ENCODE results near the gene DLG2.
"Not testable (repeated sequence)": the region's sequence is repeated elsewhere in the genome, so short reads cannot be mapped to it uniquely, and the experiment has no call there.

DLG2 gene

DNA sequence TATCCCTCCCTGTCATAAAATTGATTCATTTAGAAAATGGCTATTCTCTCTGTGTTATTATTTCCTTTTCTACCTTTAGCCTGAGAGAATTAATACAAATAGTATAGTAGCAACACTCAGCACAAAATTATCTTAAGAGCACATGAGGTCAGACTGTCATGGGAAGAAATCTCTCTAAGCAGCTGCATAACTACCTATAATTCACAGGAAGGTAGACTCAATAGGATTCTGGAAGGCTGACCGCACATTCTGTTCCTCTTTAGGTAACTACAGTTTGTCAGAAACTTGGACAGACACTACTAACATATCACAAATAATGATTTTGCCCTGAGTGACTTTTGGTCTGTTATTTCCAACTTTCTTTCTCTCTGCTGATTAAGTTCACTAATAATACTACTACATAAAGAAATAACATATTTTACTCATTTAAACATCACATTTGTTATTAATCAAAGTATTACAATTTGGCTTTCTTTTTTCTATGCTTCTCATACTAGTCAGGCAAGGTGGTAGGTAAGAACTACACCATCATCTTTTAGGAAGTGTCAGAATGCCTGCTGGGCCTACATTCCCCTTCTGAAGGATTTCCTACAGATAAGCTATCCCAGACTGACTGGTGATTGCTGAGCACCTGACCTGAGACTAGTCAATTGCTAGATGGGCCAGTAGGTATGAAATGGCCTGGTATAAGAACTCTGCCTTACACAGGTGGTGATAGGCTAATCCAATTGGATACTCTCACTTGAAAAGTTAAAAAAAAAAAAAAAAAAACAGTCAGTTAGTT lies 325.1 kb downstream of the DLG2 start:
- Histone ChIP-seq H3K9me3 (ENCODE audit: low read length) (no peaks in the 10 kb centered on the region), H2AFZ (ENCODE audit: low read depth, low read length) (no peak overlapping the region), H3K36me3 (ENCODE audit: insufficient read depth, low read length) (no peaks in the 10 kb centered on the region), H3K27me3 (ENCODE audit: insufficient read depth, low read length) (no peaks in the 10 kb centered on the region), H3K4me1 (ENCODE audit: insufficient read depth, low read length) (no peaks in the 10 kb centered on the region), H3K4me3 (ENCODE audit: low read length) (no peak overlapping the region)

DNA sequence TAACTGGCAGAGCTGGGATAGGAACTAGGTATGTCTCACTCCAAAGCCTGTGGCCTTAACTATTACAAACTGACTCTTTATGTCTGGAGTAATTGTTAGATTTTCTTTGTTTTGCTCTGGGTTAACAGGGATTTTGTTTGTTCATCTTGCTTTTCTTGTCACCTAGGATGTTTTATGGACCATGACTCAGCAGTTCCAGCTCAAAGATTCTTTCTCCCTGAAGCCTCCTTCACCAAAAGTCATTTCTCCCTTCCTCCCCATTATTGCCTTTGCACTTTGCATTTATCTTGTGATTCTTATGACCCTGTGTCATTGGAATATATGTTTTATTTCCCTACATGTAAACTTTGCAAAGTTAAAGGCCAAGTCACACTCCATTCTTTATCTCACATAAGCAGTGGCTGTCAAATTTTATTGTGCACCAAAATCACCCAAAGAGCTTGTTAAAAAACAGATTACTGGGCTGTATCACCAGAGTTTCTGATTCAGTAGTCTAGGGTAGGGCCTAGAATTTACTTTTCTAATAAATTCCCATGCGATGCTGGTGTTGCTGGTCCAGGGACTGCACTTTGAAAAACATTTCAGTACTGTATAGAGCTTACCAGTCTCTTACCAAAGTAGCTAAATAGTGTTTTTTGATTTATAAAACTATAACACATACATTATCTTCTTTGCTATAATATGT lies 327.7 kb downstream of the DLG2 start:
- Histone ChIP-seq H3K36me3 (ENCODE audit: insufficient read depth, low read length) (no peaks in the 10 kb centered on the region), H2AFZ (ENCODE audit: low read depth, low read length) (no peak overlapping the region), H3K4me1 (ENCODE audit: insufficient read depth, low read length) (no peaks in the 10 kb centered on the region), H3K9me3 (ENCODE audit: low read length) (no peaks in the 10 kb centered on the region), H3K4me3 (ENCODE audit: low read length) (no peak overlapping the region), H3K27me3 (ENCODE audit: insufficient read depth, low read length) (no peaks in the 10 kb centered on the region)

DNA sequence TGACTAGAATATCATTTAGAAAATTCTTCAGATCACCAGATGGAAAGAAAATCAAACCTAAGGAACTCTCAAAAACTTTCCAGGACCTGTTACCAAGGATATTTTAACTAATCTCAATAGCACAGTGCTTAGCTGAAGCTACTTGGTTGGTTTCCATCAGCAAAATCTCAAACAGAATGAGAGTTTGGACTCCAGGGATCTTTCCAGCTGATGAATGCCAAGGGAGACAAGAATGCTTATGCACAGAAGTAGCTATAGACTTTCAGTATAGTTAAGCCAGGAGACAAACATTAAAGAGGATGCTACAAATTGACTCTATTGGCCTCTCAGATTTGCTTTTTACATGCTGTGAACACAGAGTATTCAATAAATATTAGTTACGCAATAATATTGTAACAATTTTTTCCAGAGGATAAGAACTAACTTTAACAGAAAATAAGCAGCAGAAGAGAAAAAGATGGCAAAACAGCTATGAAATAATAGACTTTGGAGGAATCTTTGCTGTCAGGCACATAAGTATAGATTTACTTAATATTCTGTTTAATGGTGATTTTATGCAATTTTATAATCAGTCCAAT lies 331.4 kb downstream of the DLG2 start:
- Histone ChIP-seq H3K9me3 (ENCODE audit: low read length) (no peaks in the 10 kb centered on the region), H3K27me3 (ENCODE audit: insufficient read depth, low read length) (no peaks in the 10 kb centered on the region), H3K4me3 (ENCODE audit: low read length) (no peak overlapping the region), H3K36me3 (ENCODE audit: insufficient read depth, low read length) (no peaks in the 10 kb centered on the region), H3K4me1 (ENCODE audit: insufficient read depth, low read length) (no peaks in the 10 kb centered on the region), H2AFZ (ENCODE audit: low read depth, low read length) (no peak overlapping the region)

DNA sequence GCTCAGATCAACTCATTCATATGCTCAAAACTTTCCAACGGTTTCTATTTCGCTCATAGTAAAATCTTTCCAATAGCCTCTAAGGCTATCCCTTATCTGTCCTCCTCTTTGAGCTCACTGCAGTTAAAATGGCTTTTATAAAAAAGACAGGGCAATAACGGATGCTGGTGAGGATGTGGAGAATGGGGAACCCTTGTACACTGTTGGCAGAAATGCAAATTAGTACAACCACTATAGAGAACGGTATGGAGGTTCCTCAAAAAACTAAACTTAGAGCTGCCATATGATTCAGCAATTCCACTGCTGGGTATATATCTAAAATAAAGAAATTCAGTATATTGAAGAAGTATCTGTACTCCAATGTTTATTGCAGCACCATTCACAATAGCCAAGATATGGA lies 345.6 kb downstream of the DLG2 start:
- H2AFZ ChIP-seq (ENCODE audit: low read depth, low read length), result no peak overlapping the region
- no peaks in the 10 kb centered on the region for H3K27me3 ChIP-seq (ENCODE audit: insufficient read depth, low read length)
- no peaks in the 10 kb centered on the region for H3K9me3 ChIP-seq (ENCODE audit: low read length)
- no peaks in the 10 kb centered on the region for H3K36me3 ChIP-seq (ENCODE audit: insufficient read depth, low read length)
- H3K4me3 ChIP-seq (ENCODE audit: low read length), result no peak overlapping the region
- no peaks in the 10 kb centered on the region for H3K4me1 ChIP-seq (ENCODE audit: insufficient read depth, low read length)

DNA sequence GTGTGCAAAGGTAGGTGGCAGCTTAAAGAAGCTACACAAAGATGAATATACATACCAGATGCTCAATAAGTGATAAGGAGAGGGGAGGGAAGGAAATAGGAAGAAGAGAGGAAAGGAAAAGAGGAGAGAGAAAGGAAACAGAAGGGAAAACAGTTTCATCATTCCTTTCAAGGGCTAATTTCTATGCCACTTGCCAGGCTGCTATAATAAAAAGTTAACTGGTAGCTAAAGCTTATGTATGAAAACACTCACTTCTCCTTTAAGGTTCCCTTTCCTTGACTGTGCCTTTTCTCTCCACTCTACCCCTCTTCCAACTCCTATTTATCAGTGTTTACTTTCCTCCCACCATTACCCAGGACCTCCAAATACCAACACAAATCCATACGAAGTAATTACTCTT lies 347.9 kb downstream of the DLG2 start:
- Histone ChIP-seq H3K4me3 (ENCODE audit: low read length) (no peak overlapping the region), H3K27me3 (ENCODE audit: insufficient read depth, low read length) (no peaks in the 10 kb centered on the region), H3K4me1 (ENCODE audit: insufficient read depth, low read length) (no peaks in the 10 kb centered on the region), H3K9me3 (ENCODE audit: low read length) (no peaks in the 10 kb centered on the region), H3K36me3 (ENCODE audit: insufficient read depth, low read length) (no peaks in the 10 kb centered on the region), H2AFZ (ENCODE audit: low read depth, low read length) (no peak overlapping the region)

DNA sequence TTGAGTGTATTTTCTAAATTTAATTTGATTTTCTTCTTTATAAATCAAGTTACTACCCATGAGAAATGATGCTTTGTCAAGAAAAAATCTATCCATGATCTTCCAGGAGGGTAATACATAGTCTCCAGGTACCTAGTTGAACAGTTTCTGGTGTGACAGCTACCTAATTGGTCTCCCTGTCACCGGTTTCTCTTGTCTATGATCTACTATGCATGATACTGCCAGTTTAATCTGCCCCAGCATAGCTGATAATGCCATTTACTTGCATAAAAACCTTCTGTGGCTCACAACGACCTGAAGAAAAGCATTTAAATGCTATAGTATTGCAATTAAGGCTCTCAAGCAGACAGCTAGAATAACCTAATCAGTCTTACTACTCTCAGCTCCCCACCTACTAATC lies 349.5 kb downstream of the DLG2 start:
- H3K4me1 ChIP-seq (ENCODE audit: insufficient read depth, low read length), result no peaks in the 10 kb centered on the region
- H3K4me3 ChIP-seq (ENCODE audit: low read length), result no peak overlapping the region
- no peak overlapping the region for H2AFZ ChIP-seq (ENCODE audit: low read depth, low read length)
- no peaks in the 10 kb centered on the region for H3K27me3 ChIP-seq (ENCODE audit: insufficient read depth, low read length)
- H3K36me3 ChIP-seq (ENCODE audit: insufficient read depth, low read length), result no peaks in the 10 kb centered on the region
- H3K9me3 ChIP-seq (ENCODE audit: low read length), result no peaks in the 10 kb centered on the region

DNA sequence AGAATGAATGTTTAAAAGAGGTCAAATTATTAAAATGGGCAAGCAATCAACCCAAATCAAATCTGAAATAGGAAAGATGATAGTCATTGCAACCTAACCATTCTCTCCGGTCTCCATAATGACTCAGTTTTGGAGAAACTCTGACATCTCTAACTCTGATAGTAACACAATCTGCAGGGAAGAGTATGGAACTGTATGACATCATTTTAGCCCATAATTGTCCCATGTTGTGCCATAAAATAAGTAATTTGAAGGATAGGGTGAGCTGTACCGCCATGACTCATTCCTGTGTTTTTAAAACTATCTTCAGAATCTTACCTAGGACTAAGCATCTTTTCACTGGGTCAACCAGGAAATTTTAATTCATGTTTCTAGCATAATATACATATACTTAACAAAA lies 350.8 kb downstream of the DLG2 start:
- Histone ChIP-seq H3K27me3 (ENCODE audit: insufficient read depth, low read length) (no peaks in the 10 kb centered on the region), H2AFZ (ENCODE audit: low read depth, low read length) (no peak overlapping the region), H3K9me3 (ENCODE audit: low read length) (no peaks in the 10 kb centered on the region), H3K4me1 (ENCODE audit: insufficient read depth, low read length) (no peaks in the 10 kb centered on the region), H3K36me3 (ENCODE audit: insufficient read depth, low read length) (no peaks in the 10 kb centered on the region), H3K4me3 (ENCODE audit: low read length) (no peak overlapping the region)

DNA sequence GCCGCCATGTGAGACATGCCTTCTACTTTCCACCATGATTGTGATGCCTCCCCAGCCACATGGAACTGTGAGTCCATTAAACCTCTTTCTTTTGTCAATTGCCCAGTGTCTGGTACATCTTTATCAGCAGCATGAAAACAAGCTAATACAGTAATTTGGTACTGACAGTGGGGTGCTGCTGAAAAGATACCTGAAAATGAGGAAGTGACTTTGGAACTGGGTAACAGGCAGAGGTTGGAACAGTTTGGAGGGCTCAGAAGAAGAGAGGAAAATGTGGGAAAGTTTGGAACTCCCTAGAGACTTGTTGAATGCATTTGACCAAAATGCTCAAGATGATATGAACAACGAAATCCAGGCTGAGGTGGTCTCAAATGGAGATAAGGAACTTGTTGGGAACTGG lies 356.8 kb downstream of the DLG2 start:
- not testable (repeated sequence) for H2AFZ ChIP-seq (ENCODE audit: low read depth, low read length); H3K9me3 ChIP-seq (ENCODE audit: low read length); H3K4me3 ChIP-seq (ENCODE audit: low read length); H3K4me1 ChIP-seq (ENCODE audit: insufficient read depth, low read length); H3K27me3 ChIP-seq (ENCODE audit: insufficient read depth, low read length); H3K36me3 ChIP-seq (ENCODE audit: insufficient read depth, low read length)

DNA sequence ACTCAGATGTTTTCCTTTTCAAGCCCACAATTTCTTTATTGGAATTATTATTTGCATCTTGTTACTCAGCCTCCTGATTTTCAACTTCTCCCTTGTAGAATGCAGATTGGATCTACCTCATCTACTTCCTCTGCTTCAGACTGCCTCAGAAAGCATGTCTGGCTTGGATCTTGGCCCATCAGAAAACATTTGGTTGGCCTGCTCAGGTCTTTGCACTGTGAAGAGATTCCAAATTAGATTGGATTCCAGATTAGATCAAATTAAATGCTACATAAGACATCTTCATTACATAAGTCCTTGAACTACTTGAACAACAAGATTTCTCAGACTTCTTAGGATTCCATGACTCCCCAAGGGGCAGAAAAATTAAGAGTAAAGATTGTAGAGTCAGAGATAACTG lies 358.0 kb downstream of the DLG2 start:
- H3K9me3 ChIP-seq (ENCODE audit: low read length), result no peaks in the 10 kb centered on the region
- no peak overlapping the region for H3K4me3 ChIP-seq (ENCODE audit: low read length)
- no peak overlapping the region for H2AFZ ChIP-seq (ENCODE audit: low read depth, low read length)
- no peaks in the 10 kb centered on the region for H3K27me3 ChIP-seq (ENCODE audit: insufficient read depth, low read length)
- H3K4me1 ChIP-seq (ENCODE audit: insufficient read depth, low read length), result no peaks in the 10 kb centered on the region
- no peaks in the 10 kb centered on the region for H3K36me3 ChIP-seq (ENCODE audit: insufficient read depth, low read length)

DNA sequence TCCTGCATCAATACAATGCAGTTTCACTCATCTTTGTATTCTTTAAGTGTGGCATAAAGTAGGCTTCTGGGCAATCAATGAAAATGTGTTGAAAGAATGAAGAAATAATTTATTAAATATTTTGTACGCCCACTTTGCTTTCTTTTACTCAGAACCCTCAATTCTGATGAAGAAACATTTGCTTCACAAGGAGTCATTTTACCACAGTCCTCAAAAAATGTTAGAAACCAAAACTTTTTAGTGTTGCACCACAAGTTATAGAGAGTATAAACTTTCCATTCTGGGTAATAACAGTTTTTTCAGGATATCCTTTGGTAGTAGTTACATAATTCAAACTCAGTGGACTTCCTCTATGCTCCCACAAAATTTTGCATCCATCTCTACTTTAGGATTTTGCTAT lies 360.5 kb downstream of the DLG2 start:
- Histone ChIP-seq H3K9me3 (ENCODE audit: low read length) (no peaks in the 10 kb centered on the region), H2AFZ (ENCODE audit: low read depth, low read length) (no peak overlapping the region), H3K27me3 (ENCODE audit: insufficient read depth, low read length) (no peaks in the 10 kb centered on the region), H3K4me3 (ENCODE audit: low read length) (no peak overlapping the region), H3K4me1 (ENCODE audit: insufficient read depth, low read length) (no peaks in the 10 kb centered on the region), H3K36me3 (ENCODE audit: insufficient read depth, low read length) (no peaks in the 10 kb centered on the region)

DNA sequence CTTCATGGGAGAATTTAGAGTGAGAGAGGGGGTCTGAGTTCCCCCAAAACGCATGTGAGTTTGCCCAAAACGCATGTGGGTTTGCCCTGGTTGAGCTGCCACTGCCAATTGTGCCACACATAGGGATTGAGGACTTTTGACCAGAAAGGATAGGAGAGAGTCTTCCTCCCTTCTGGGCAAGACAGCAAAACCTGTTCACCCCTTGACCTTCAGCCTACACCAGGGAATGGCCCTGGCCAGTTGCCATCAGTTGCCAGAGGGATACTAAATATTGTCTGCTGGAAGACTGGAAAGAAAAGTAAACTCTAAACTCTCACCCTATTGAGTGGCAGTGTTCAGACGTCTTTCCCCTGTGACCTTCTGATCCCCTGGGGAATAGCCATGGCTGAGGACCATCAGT lies 363.8 kb downstream of the DLG2 start:
- Histone ChIP-seq H3K36me3 (ENCODE audit: insufficient read depth, low read length) (no peaks in the 10 kb centered on the region), H3K4me3 (ENCODE audit: low read length) (no peak overlapping the region), H3K27me3 (ENCODE audit: insufficient read depth, low read length) (no peaks in the 10 kb centered on the region), H2AFZ (ENCODE audit: low read depth, low read length) (no peak overlapping the region), H3K9me3 (ENCODE audit: low read length) (no peaks in the 10 kb centered on the region), H3K4me1 (ENCODE audit: insufficient read depth, low read length) (no peaks in the 10 kb centered on the region)

DNA sequence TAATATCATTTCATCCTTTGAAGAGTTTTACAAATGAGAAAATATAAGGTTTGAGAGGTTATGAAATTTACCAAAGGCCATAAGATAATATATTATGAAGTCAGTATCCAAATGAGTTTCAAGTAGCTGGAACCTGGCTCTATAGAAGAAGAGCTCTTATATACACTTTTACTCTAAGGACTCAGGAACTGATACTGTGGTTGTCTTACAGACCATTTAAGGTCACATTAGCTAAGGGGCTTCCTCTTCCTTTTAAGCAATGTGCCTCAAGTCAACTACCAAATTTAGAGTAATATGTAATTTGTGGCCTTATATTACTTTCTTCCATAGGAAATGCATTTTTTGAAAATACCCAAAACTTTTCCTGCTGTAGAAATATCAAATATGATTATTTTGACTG lies 369.3 kb downstream of the DLG2 start:
- no peak overlapping the region for H2AFZ ChIP-seq (ENCODE audit: low read depth, low read length)
- H3K9me3 ChIP-seq (ENCODE audit: low read length), result no peaks in the 10 kb centered on the region
- H3K4me1 ChIP-seq (ENCODE audit: insufficient read depth, low read length), result no peaks in the 10 kb centered on the region

DNA sequence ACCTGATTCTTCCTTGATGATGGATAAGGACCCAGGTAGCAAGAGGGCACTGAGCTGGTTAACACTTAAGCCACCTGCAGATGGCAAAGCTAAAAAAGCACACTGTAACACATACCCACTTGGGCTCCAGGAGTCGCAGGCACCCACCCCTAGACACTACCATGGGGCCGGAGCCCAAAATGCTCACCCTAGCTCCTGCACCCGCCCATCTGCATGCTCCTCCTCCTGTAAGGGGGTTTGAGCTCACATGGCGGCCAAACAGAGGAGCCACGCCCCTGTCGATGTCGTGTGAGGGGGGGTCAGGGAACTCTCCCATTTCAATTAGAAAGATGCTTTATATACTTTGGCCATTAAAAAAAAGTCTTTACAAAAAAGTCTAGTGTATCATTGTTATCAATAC lies 370.7 kb downstream of the DLG2 start:
- no peaks in the 10 kb centered on the region for H3K4me1 ChIP-seq (ENCODE audit: insufficient read depth, low read length)
- H3K27me3 ChIP-seq (ENCODE audit: insufficient read depth, low read length), result no peaks in the 10 kb centered on the region
- no peaks in the 10 kb centered on the region for H3K9me3 ChIP-seq (ENCODE audit: low read length)
- H2AFZ ChIP-seq (ENCODE audit: low read depth, low read length), result no peak overlapping the region
- no peaks in the 10 kb centered on the region for H3K36me3 ChIP-seq (ENCODE audit: insufficient read depth, low read length)
- no peak overlapping the region for H3K4me3 ChIP-seq (ENCODE audit: low read length)

More for the DNA sequence above, 369.3 kb downstream of the DLG2 start:
- H3K27me3 ChIP-seq (ENCODE audit: insufficient read depth, low read length), result no peaks in the 10 kb centered on the region
- no peak overlapping the region for H3K4me3 ChIP-seq (ENCODE audit: low read length)
- no peaks in the 10 kb centered on the region for H3K36me3 ChIP-seq (ENCODE audit: insufficient read depth, low read length)

Data from neuron (in vitro differentiated cells).